GM12873 (cell line): ENCODE results near the gene CABLES1.

ENCODE experiments used
- TF ChIP-seq, protein P1 (sequence below): IDR thresholded peaks from 2 replicates; pipeline ENCODE4 v1.5.1; 2012; ENCODE audit warnings: low read depth, mild to moderate bottlenecking, moderate library complexity, low read length, control low read depth; ENCODE audit not compliant: insufficient read depth; ENCODE audit errors: missing control alignments

CABLES1 gene

DNA sequence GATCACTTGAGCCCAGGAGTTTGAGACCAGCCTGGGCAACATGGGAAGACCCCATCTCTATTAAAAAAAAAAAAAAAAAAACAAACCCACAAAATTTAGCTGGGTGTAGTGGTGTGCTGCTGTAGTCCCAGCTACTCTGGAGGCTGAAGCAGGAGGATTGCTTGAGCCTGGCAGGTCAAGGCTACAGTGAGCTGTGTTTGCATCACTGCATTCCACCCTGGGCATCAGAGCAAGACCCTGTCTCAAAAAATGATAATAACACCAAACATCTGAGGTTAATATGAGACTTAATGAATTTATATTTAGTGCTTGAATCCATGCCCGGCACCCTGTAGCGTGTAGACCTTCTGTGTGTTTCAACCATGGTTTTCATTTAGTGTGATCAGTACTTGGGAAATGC lies 22.8 kb downstream of the CABLES1 start:
- TF ChIP-seq, protein P1, sequence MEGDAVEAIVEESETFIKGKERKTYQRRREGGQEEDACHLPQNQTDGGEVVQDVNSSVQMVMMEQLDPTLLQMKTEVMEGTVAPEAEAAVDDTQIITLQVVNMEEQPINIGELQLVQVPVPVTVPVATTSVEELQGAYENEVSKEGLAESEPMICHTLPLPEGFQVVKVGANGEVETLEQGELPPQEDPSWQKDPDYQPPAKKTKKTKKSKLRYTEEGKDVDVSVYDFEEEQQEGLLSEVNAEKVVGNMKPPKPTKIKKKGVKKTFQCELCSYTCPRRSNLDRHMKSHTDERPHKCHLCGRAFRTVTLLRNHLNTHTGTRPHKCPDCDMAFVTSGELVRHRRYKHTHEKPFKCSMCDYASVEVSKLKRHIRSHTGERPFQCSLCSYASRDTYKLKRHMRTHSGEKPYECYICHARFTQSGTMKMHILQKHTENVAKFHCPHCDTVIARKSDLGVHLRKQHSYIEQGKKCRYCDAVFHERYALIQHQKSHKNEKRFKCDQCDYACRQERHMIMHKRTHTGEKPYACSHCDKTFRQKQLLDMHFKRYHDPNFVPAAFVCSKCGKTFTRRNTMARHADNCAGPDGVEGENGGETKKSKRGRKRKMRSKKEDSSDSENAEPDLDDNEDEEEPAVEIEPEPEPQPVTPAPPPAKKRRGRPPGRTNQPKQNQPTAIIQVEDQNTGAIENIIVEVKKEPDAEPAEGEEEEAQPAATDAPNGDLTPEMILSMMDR, result no peak

DNA sequence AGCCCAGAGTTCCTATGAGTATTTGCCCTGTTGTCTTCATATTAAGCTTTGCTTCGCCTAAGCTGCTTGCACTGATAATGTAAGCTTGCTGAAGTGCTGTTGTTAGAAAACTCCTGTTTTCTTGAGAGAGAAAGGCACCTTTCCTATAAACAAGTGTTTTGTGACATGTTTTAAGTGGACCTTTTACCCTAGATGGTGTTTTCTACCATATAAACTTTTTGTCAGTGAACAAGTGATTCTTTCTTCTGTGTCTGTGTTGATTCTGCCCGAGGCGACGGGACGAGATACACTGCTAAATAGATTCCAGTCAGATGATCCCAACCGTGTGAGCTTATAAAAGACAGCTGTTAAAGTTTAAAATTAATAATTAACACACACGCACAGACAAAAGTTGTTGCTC lies 24.1 kb downstream of the CABLES1 start:
- TF ChIP-seq, protein P1, result no peak

DNA sequence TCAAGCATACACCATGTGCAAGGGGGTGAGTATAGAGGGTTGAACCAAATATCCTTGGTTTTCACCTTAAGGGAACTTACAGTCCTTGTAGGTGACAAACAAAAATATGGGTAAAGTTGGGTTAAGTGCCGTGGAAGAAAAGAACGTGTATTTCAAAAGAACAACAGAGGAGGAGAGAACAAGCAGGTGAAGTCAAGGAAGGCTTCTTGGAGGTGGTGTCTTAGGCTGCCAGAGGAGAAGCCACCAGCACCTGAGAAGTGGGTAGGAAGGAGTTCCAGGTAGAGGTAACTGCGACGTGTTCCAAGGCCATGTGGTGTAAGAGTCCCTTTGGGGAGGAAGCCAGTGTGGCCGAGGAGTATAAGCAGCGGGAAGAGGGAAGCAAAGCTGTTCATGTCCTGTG lies 27.2 kb downstream of the CABLES1 start:
- TF ChIP-seq, protein P1, result no peak

DNA sequence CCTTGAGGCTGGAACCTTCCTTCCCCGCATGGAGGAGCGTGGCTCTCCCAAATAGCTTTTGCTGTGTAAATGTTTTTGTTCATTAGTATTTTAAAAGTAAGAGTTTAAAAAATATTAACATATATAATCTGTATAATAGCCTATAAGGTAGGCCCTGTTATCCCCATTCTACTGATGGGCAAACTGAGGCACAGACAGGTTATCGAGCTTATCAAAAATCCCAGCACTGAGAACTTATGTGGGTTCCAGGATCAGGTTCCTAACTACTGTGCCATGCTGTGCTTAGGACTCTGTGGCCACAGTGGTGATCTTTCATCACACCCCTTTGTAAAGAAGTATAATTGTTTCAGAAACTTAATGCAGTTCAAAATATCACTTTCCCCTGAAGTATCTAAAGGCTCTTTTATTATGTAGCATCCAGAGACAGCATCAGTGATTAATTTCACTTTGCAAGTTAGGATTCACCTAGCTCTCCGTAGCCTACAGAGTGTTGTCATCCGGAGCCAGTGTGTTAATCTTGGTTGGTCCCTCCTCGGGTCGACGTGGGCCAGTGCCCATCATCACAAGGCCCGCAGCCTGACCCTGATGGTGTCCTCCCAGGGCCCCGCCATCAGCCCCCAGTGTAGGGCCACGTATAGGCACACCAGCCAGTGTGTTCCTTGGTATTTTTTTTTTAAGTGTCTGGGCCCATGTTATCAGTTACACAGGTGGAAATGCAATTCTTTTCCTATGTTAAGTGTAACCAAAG lies 28.7 kb downstream of the CABLES1 start:
- TF ChIP-seq, protein P1, result no peak

DNA sequence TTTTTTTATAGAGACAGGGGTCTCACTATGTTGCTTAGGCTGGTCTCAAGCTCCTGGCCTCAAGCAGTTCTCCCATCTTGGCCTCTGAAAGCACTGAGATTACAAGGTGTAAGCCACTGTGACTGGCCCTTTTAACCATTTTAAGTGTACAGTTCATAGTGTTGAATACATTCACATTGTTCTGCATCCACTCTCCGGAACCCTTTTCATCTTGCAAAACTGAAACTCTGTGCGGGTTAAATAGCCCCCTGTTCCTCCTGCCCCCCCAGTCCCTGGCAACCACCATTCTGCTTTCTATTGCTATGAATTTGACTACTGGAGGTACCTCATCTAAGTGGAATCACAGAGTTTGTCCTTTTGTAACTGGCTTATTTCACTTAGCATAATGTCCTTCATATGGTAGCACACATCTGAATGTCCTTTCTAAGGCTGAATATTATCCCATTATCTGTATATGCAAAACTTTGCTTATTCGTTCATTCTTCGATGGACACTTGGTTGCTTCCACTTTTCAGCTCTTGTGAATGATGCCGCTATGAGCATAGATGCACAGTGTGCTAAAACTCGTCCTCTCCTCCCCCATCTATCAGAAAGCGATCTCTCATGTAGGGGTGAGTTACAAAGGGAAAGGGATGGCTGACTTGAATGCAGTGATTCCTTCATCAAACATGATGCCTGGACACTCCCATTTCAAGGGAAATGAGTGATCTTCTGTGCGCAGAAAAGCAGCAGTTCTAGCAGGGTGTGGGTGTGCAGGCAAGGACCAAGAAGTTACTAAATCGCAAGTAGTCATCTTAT lies 30.2 kb downstream of the CABLES1 start:
- TF ChIP-seq, protein P1, result no peak

DNA sequence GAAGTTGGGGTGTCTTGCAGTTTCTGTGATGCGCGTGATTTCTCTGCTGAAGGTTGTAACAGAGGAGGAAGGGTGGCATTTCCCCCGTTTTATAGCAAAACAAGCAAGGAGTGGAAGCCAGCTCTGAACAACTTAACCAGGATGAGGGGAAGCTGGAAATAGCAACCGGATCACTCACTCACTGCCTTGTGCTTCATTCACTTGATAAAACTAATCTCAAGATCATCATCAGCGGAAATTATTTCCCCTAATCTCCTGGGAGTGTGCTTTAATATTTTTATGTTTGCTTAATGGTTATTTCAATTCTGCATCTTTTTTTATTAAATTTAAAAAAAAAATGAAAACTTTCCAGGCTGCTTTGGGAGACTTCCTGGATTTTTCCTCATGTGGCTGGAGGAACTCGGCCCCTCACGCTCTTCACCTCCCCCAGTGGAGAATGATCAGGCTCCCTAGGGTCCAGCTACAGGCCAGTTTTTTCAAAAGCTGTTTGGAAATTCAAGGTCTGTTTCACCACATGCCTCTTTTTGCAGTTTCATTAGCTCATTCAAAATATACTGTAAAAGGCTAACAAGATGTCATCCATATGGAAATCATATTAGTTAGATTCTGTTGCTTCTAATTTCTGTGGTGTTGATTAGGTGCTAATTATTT lies 31.7 kb downstream of the CABLES1 start:
- TF ChIP-seq, protein P1, result no peak

DNA sequence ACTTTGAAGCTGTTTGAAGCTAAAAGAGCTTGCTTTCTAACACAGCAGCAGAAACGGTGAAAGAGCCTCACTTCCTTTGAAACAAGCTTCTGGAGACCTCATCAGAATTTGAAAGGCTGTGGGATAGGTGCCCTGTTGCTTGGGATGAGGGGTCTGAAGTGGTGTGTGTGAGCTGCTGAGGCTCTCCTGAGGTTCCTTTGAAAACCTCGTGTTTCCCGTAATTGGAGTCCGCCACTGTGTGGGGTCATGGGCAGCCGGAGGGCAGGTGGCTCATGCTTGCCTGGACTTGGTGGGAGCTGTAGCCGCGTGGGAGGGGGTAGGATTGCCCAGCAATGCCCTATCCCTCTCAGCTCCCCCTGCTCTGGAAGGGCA lies 34.4 kb downstream of the CABLES1 start:
- TF ChIP-seq, protein P1, result no peak
